IMR-90 (cell line): ENCODE data around the gene STK33. TPM values are rescaled to one million over a fixed set of nuclear protein-coding genes. Genes with fewer than 3 reads are reported as not detected.

Source experiments
- ATAC-seq: fragments of 200-7000 bp; cut with Tn5 transposase; 2 replicates; pipeline ENCODE4 v1.9.1; 2020; ENCODE audit warnings: low read depth, mild to moderate bottlenecking, moderate library complexity
- BruUV-seq: library from RNA; stranded (reverse); fragments of 400-500 nt; replicated peaks from 2 replicates; lab custom pipeline; 2021; lab: Mats Ljungman, UMichigan
- CTCF ChIA-PET: fragments of 300-600 bp; formaldehyde crosslinking; extraction: SDS; loops from one replicate; lab custom pipeline; 2021; ENCODE audit warnings: antibody characterized with exemption; lab: Yijun Ruan, JAX
- POLR2A ChIA-PET: fragments of 300-600 bp; sonication (Branson Sonifier 250); formaldehyde crosslinking; loops from one replicate; lab custom pipeline; 2022; ENCODE audit warnings: antibody characterized with exemption; ENCODE audit not compliant: unreplicated experiment; lab: Charles Lee
- DNase-seq: peaks from one replicate; pipeline ENCODE4 v3.0.0; 2013
- H2AFZ ChIP-seq: replicated peaks from 2 replicates; pipeline ENCODE3; 2013; ENCODE audit warnings: low read length, mild to moderate bottlenecking; ENCODE audit not compliant: poor library complexity
- H2AK5ac ChIP-seq: 2 replicates; pipeline ENCODE4 v1.6.1; 2013; ENCODE audit warnings: low read depth, low read length, inconsistent platforms
- H2AK9ac ChIP-seq: replicated peaks from 2 replicates; pipeline ENCODE3; 2013; ENCODE audit warnings: mild to moderate bottlenecking, low read depth, low read length, moderate library complexity; ENCODE audit not compliant: poor library complexity
- H2BK120ac ChIP-seq: 2 replicates; pipeline ENCODE4 v1.6.1; 2013; ENCODE audit warnings: low read depth, low read length, inconsistent platforms
- H2BK15ac ChIP-seq: 3 replicates; pipeline ENCODE4 v1.6.1; 2013; ENCODE audit warnings: low read depth, low read length, inconsistent platforms
- H2BK20ac ChIP-seq: 2 replicates; pipeline ENCODE4 v1.6.1; 2013; ENCODE audit warnings: low read depth, mild to moderate bottlenecking, inconsistent platforms, low read length, moderate library complexity
- H2BK5ac ChIP-seq: 2 replicates; pipeline ENCODE4 v1.6.1; 2013; ENCODE audit warnings: mild to moderate bottlenecking, low read depth, low read length, inconsistent platforms; ENCODE audit not compliant: poor library complexity, severe bottlenecking
- H3K14ac ChIP-seq: replicated peaks from 2 replicates; pipeline ENCODE4 v1.6.1; 2013; ENCODE audit warnings: low read depth, low read length, inconsistent platforms
- H3K18ac ChIP-seq: 2 replicates; pipeline ENCODE4 v1.6.1; 2013; ENCODE audit warnings: low read depth, low read length, control low read depth
- H3K23ac ChIP-seq: 2 replicates; pipeline ENCODE4 v1.6.1; 2013; ENCODE audit warnings: low read depth, low read length, inconsistent platforms
- H3K27ac ChIP-seq: 2 replicates; pipeline ENCODE4 v1.5.1; 2013; ENCODE audit warnings: mild to moderate bottlenecking, control low read depth, low read length; ENCODE audit not compliant: insufficient read depth
- H3K27me3 ChIP-seq: 2 replicates; pipeline ENCODE4 v1.6.1; 2013; ENCODE audit warnings: low read length; ENCODE audit not compliant: control insufficient read depth, insufficient read depth
- H3K36me3 ChIP-seq: 2 replicates; pipeline ENCODE4 v1.6.1; 2013; ENCODE audit warnings: low read length, mixed read lengths; ENCODE audit not compliant: control insufficient read depth, insufficient read depth
- H3K4ac ChIP-seq: 2 replicates; pipeline ENCODE4 v1.6.1; 2013; ENCODE audit warnings: low read depth, low read length, inconsistent platforms
- H3K4me1 ChIP-seq: 2 replicates; pipeline ENCODE4 v1.6.1; 2013; ENCODE audit warnings: low read length, mixed read lengths; ENCODE audit not compliant: control insufficient read depth, insufficient read depth
- H3K4me2 ChIP-seq: 2 replicates; pipeline ENCODE4 v1.6.1; 2013; ENCODE audit warnings: low read depth, mild to moderate bottlenecking, control low read depth, low read length, moderate library complexity
- H3K4me3 ChIP-seq: 2 replicates; pipeline ENCODE4 v1.5.1; 2013; ENCODE audit warnings: low read depth, mild to moderate bottlenecking, control low read depth, low read length, moderate library complexity; ENCODE audit not compliant: insufficient read depth
- H3K56ac ChIP-seq: 2 replicates; pipeline ENCODE4 v1.6.1; 2013; ENCODE audit warnings: low read length, inconsistent platforms; ENCODE audit not compliant: insufficient read depth; ENCODE audit errors: extremely low read depth
- H3K79me1 ChIP-seq, 2 experiments: 2 replicates each; pipeline ENCODE4 v1.6.1; 2013; ENCODE audit warnings: low read length in 2 of 2, inconsistent platforms in 1 of 2, low read depth in 1 of 2
- H3K9ac ChIP-seq: 2 replicates; pipeline ENCODE4 v1.6.1; 2013; ENCODE audit warnings: low read depth, low read length, control low read depth
- H3K9me1 ChIP-seq: 2 replicates; pipeline ENCODE4 v1.6.1; 2013; ENCODE audit warnings: low read length, inconsistent platforms; ENCODE audit not compliant: insufficient read depth
- H3K9me3 ChIP-seq: 2 replicates; pipeline ENCODE4 v1.6.1; 2013; ENCODE audit warnings: low read length; ENCODE audit not compliant: control insufficient read depth, insufficient read depth
- H4K20me1 ChIP-seq: 2 replicates; pipeline ENCODE4 v1.6.1; 2013; ENCODE audit warnings: low read length, inconsistent platforms; ENCODE audit not compliant: insufficient read depth
- H4K5ac ChIP-seq: 2 replicates; pipeline ENCODE4 v1.6.1; 2013; ENCODE audit warnings: mild to moderate bottlenecking, low read depth, low read length, control low read depth
- H4K8ac ChIP-seq, 2 experiments: 2 replicates each; pipeline ENCODE4 v1.6.1; 2013; ENCODE audit warnings: low read depth in 2 of 2, low read length in 2 of 2, control low read depth in 1 of 2, inconsistent platforms in 1 of 2
- H4K91ac ChIP-seq: 2 replicates; pipeline ENCODE4 v1.6.1; 2013; ENCODE audit warnings: low read depth, low read length, inconsistent platforms; ENCODE audit not compliant: insufficient read depth
- BHLHE40 ChIP-seq: fragments of 150-350 bp; IDR thresholded peaks from 2 replicates; pipeline ENCODE4 v1.6.1; 2016; ENCODE audit warnings: mild to moderate bottlenecking, low read depth, low read length
- CEBPB ChIP-seq: IDR thresholded peaks from 2 replicates; pipeline ENCODE4 v1.6.1; 2012; ENCODE audit warnings: low read depth, low read length, improper control_type of control experiment
- CHD1 ChIP-seq: IDR thresholded peaks from 2 replicates; pipeline ENCODE4 v1.6.1; 2012; ENCODE audit warnings: low read depth, low read length, improper control_type of control experiment
- FOS ChIP-seq: fragments of 150-350 bp; IDR thresholded peaks from 2 replicates; pipeline ENCODE4 v1.6.1; 2016; ENCODE audit warnings: low read depth, low read length
- MAFK ChIP-seq: IDR thresholded peaks from 2 replicates; pipeline ENCODE4 v1.6.1; 2012; ENCODE audit warnings: low read depth, low read length, improper control_type of control experiment
- MAZ ChIP-seq: IDR thresholded peaks from 2 replicates; pipeline ENCODE4 v1.6.1; 2012; ENCODE audit warnings: low read depth, mild to moderate bottlenecking, low read length, improper control_type of control experiment, moderate library complexity, borderline replicate concordance
- MXI1 ChIP-seq: IDR thresholded peaks from 2 replicates; pipeline ENCODE4 v1.6.1; 2012; ENCODE audit warnings: low read depth, mild to moderate bottlenecking, low read length, moderate library complexity, borderline replicate concordance
- NFE2L2 ChIP-seq: fragments of 150-350 bp; IDR thresholded peaks from 2 replicates; pipeline ENCODE4 v1.6.1; 2016; ENCODE audit warnings: low read depth, mild to moderate bottlenecking, low read length
- POLR2A ChIP-seq: IDR thresholded peaks from 2 replicates; pipeline ENCODE4 v1.6.1; 2012; ENCODE audit warnings: mild to moderate bottlenecking, low read depth, low read length
- RAD21 ChIP-seq: IDR thresholded peaks from 2 replicates; pipeline ENCODE4 v1.6.1; 2012; ENCODE audit warnings: low read length, improper control_type of control experiment
- RCOR1 ChIP-seq: IDR thresholded peaks from 2 replicates; pipeline ENCODE4 v1.6.1; 2012; ENCODE audit warnings: mild to moderate bottlenecking, low read length, improper control_type of control experiment; ENCODE audit not compliant: insufficient replicate concordance
- RFX5 ChIP-seq: IDR thresholded peaks from 2 replicates; pipeline ENCODE4 v1.8.0; 2012; ENCODE audit warnings: low read depth, mild to moderate bottlenecking, low read length, moderate library complexity
- SMC3 ChIP-seq: fragments of 150-350 bp; IDR thresholded peaks from 2 replicates; pipeline ENCODE4 v1.6.1; 2016; ENCODE audit warnings: low read depth, mild to moderate bottlenecking, antibody characterized with exemption, low read length, moderate library complexity
- WGBS, 2 experiments: methylation state at CpG; one replicate each; pipeline versions ENCODE4 v1.1.5 to v1.1.7; 2013; ENCODE audit warnings: missing lambda C conversion rate in 2 of 2; ENCODE audit not compliant: insufficient read length in 1 of 2; ENCODE audit errors: extremely low coverage in 2 of 2; 5-methylcytosine and 5-hydroxymethylcytosine counted together
- dilution Hi-C: fragments of 300-500 bp; cut with HindIII; formaldehyde crosslinking; loops from one replicate; pipeline ENCODE4 v1.14.3; 2018; ENCODE audit warnings: low sequenced_read_pairs; ENCODE audit not compliant: unreplicated experiment
- in situ Hi-C: fragments of 300-500 bp; cut with MboI; formaldehyde crosslinking; loops from 3 replicates; pipeline ENCODE4 v1.14.3; 2019; ENCODE audit warnings: low sequenced_read_pairs, inconsistent platforms, mixed read lengths
- intact Hi-C: fragments of 100-400 bp; cut with micrococcal nuclease; formaldehyde crosslinking; loops from 2 replicates; pipeline ENCODE4 v1.10.0; 2022
- polyA plus RNA-seq, 3 experiments: library from polyadenylated mRNA; depleted of rRNA; stranded (reverse); fragments of >200 nt; gene quantifications; 2 replicates each; pipeline ENCODE4 v1.2.3, GENCODE V29; 2012; ENCODE audit warnings: low replicate concordance in 1 of 3
- total RNA-seq: library from RNA; depleted of rRNA; stranded (reverse); fragments of >200 nt; gene quantifications from 2 replicates; pipeline ENCODE4 v1.2.3, GENCODE V29; 2012
- TF ChIP-seq, protein P1 (sequence below): conservative IDR thresholded peaks from 2 replicates; pipeline ENCODE4 v1.5.1; 2012; ENCODE audit warnings: mild to moderate bottlenecking, low read depth, low read length, improper control_type of control experiment
- TF ChIP-seq, protein P2 (sequence below): fragments of 150-350 bp; IDR thresholded peaks from 2 replicates; pipeline ENCODE4 v1.6.1; 2016; ENCODE audit warnings: low read depth, mild to moderate bottlenecking, low read length, moderate library complexity, borderline replicate concordance
- TF ChIP-seq, protein P3 (sequence below): fragments of 150-350 bp; IDR thresholded peaks from 2 replicates; pipeline ENCODE4 v1.6.1; 2017; ENCODE audit warnings: mild to moderate bottlenecking, antibody characterized with exemption, low read length, low read depth

Gene STK33
- total and polyA plus RNA-seq, 2 of the 4 experiments (the other 2 are of a cell fraction) = 2.3 to 2.6 TPM

DNA sequence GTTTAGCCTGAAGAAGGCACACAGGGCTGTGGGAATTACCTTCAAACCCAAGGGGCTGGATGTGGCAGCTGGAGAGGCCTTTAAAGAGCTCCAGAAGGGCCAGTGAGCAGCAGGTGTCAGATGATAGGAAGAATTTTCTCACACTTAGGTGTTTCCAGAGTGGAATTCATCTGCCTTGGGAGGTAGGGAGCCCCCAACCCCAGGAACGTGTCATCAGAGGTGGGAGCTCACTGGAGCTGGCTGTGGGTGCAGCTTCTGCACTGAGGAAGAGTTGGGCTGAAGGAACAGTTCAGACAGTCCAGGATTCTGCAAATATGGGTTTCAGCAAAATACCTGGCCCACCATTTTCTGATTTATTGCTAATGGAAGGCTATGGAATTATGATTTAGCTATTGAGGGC lies 210.8 kb downstream of the STK33 start:
- Histone ChIP-seq H3K23ac (no peak overlapping the region), H3K4me2 (no peak overlapping the region), H3K18ac (no peak overlapping the region), H2BK5ac (no peak overlapping the region), H3K27me3 (no peaks in the 10 kb centered on the region), H2AK5ac (no peak overlapping the region), H4K8ac (no peak overlapping the region), H3K14ac (no peak overlapping the region), H3K27ac (no peak overlapping the region), H3K9me3 (no peaks in the 10 kb centered on the region), H2BK120ac (no peak overlapping the region), H3K9ac (no peak overlapping the region), H3K4ac (no peak overlapping the region), H2AK9ac (no peak overlapping the region), H4K91ac (no peak overlapping the region), H3K56ac (no peak overlapping the region), H2BK15ac (no peak overlapping the region), H3K79me1 (no peaks in the 10 kb centered on the region), H2AFZ (no peak overlapping the region), H3K4me1 (no peaks in the 10 kb centered on the region), H4K5ac (no peak overlapping the region), H3K36me3 (no peaks in the 10 kb centered on the region), H3K9me1 (no peaks in the 10 kb centered on the region), H2BK20ac (no peak overlapping the region), H4K20me1 (no peaks in the 10 kb centered on the region), H3K4me3 (no peak overlapping the region)
- ATAC-seq = no peak
- in situ Hi-C loops (no loop called here), intact Hi-C loops (no loop called here), dilution Hi-C loops (no loop called here)
- BruUV-seq = no TSS peak
- ChIA-PET POLR2A (no interaction called here), CTCF (no interaction called here)
- DNase-seq = no peak
- no peak for TF ChIP-seq RFX5
- no peak for TF ChIP-seq MAFK
- TF ChIP-seq CHD1 = no peak
- no peak for TF ChIP-seq FOS
- no peak for TF ChIP-seq MAZ
- TF ChIP-seq, protein P1, sequence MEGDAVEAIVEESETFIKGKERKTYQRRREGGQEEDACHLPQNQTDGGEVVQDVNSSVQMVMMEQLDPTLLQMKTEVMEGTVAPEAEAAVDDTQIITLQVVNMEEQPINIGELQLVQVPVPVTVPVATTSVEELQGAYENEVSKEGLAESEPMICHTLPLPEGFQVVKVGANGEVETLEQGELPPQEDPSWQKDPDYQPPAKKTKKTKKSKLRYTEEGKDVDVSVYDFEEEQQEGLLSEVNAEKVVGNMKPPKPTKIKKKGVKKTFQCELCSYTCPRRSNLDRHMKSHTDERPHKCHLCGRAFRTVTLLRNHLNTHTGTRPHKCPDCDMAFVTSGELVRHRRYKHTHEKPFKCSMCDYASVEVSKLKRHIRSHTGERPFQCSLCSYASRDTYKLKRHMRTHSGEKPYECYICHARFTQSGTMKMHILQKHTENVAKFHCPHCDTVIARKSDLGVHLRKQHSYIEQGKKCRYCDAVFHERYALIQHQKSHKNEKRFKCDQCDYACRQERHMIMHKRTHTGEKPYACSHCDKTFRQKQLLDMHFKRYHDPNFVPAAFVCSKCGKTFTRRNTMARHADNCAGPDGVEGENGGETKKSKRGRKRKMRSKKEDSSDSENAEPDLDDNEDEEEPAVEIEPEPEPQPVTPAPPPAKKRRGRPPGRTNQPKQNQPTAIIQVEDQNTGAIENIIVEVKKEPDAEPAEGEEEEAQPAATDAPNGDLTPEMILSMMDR = no peak
- no peak for TF ChIP-seq RCOR1
- TF ChIP-seq MXI1 = no peak
- no peak for TF ChIP-seq BHLHE40
- no peak for TF ChIP-seq CEBPB
- TF ChIP-seq SMC3 = no peak
- TF ChIP-seq, protein P2, sequence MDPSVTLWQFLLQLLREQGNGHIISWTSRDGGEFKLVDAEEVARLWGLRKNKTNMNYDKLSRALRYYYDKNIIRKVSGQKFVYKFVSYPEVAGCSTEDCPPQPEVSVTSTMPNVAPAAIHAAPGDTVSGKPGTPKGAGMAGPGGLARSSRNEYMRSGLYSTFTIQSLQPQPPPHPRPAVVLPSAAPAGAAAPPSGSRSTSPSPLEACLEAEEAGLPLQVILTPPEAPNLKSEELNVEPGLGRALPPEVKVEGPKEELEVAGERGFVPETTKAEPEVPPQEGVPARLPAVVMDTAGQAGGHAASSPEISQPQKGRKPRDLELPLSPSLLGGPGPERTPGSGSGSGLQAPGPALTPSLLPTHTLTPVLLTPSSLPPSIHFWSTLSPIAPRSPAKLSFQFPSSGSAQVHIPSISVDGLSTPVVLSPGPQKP = no peak
- no peak for TF ChIP-seq POLR2A
- TF ChIP-seq, protein P3, sequence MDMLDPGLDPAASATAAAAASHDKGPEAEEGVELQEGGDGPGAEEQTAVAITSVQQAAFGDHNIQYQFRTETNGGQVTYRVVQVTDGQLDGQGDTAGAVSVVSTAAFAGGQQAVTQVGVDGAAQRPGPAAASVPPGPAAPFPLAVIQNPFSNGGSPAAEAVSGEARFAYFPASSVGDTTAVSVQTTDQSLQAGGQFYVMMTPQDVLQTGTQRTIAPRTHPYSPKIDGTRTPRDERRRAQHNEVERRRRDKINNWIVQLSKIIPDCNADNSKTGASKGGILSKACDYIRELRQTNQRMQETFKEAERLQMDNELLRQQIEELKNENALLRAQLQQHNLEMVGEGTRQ = no peak
- no peak for TF ChIP-seq RAD21
- no peak for TF ChIP-seq NFE2L2
- WGBS, 2 experiments = no CpG with 5 or more reads among the region's 1 CpG
